CD1c-positive myeloid dendritic cell (primary cell): Measurements from ENCODE around the gene EPB41L1.

Experiments
- DNase-seq: peaks from one replicate; pipeline ENCODE4 v3.0.0-alpha.2; 2016; ENCODE audit errors: extremely low spot score

EPB41L1 gene

GRCh38 chr20:36153736-36154699 lies 522 bp upstream of the EPB41L1 start:
- DNase-seq = peak; percentile 53

GRCh38 chr20:36155629-36155971 lies 1.1 kb downstream of the EPB41L1 start:
- no peak for DNase-seq

GRCh38 chr20:36155991-36156390 lies 1.5 kb downstream of the EPB41L1 start:
- no peak for DNase-seq

- no peak for DNase-seq
Observed at GRCh38 chr20:36157610-36158009, 3.1 kb downstream of the EPB41L1 start.

- no peak for DNase-seq
Observed at GRCh38 chr20:36158160-36158741, 3.7 kb downstream of the EPB41L1 start.

GRCh38 chr20:36159833-36160232 lies 5.3 kb downstream of the EPB41L1 start:
- no peak for DNase-seq

GRCh38 chr20:36162272-36162966 lies 7.9 kb downstream of the EPB41L1 start:
- DNase-seq = no peak

- no peak for DNase-seq
Observed at GRCh38 chr20:36167902-36168503, 13.5 kb downstream of the EPB41L1 start.

- no peak for DNase-seq
Observed at GRCh38 chr20:36170542-36171215, 16.1 kb downstream of the EPB41L1 start.

- peak; percentile 17 for DNase-seq
Observed at GRCh38 chr20:36173451-36173933, 19.0 kb downstream of the EPB41L1 start.

GRCh38 chr20:36175016-36175415 lies 20.5 kb downstream of the EPB41L1 start:
- DNase-seq = no peak

GRCh38 chr20:36175475-36175995 lies 21.0 kb downstream of the EPB41L1 start:
- DNase-seq = no peak

- DNase-seq = no peak
Observed at GRCh38 chr20:36177716-36178115, 23.2 kb downstream of the EPB41L1 start.

GRCh38 chr20:36179170-36179945 lies 24.8 kb downstream of the EPB41L1 start:
- no peak for DNase-seq

- DNase-seq = no peak
Observed at GRCh38 chr20:36180323-36180722, 25.8 kb downstream of the EPB41L1 start.

- DNase-seq = peak; percentile 15
Observed at GRCh38 chr20:36181934-36182603, 27.5 kb downstream of the EPB41L1 start.

- DNase-seq = no peak
Observed at GRCh38 chr20:36182604-36183154, 28.1 kb downstream of the EPB41L1 start.

GRCh38 chr20:36183155-36183944 lies 28.8 kb downstream of the EPB41L1 start:
- no peak for DNase-seq
